ENCODE results near the gene OR2T29.
"Not testable (repeated sequence)": the region's sequence is repeated elsewhere in the genome, so short reads cannot be mapped to it uniquely, and the experiment has no call there.

Gene OR2T29
- 0 reads per million in 2 donors for total RNA-seq

GRCh38 chr1:248562672-248563071 is at the start of gene OR2T29:
Gene OR2T29, minus strand, starts transcription at chr1:248562772. Its CDS starts 3,281 bp downstream, at chr1:248559491.
- not testable (repeated sequence) for DNase-seq

- no peak for DNase-seq
Measured at GRCh38 chr1:248611883-248612414, 49.4 kb upstream of the OR2T29 start.

- DNase-seq: no peak
Measured at GRCh38 chr1:248610301-248610700, 47.7 kb upstream of the OR2T29 start.

- DNase-seq: no peak
Measured at GRCh38 chr1:248599396-248599795, 36.8 kb upstream of the OR2T29 start.

- DNase-seq: no peak
Measured at GRCh38 chr1:248597589-248597988, 35.0 kb upstream of the OR2T29 start, which contains the start of gene OR2T10. Gene OR2T10, minus strand, starts transcription at chr1:248597700. Its CDS starts 3,932 bp downstream, at chr1:248593768.

GRCh38 chr1:248596615-248597014 is 34.0 kb upstream of the OR2T29 start:
- no peak for DNase-seq

GRCh38 chr1:248593226-248593625 is 30.7 kb upstream of the OR2T29 start:
- no peak for DNase-seq

- DNase-seq: no peak
Measured at GRCh38 chr1:248592655-248593054, 30.1 kb upstream of the OR2T29 start.

GRCh38 chr1:248590055-248590454 is 27.5 kb upstream of the OR2T29 start:
- DNase-seq: no peak

GRCh38 chr1:248589334-248589733 is 26.8 kb upstream of the OR2T29 start:
- no peak for DNase-seq

- no peak for DNase-seq
Measured at GRCh38 chr1:248585266-248585665, 22.7 kb upstream of the OR2T29 start.

- DNase-seq: no peak
Measured at GRCh38 chr1:248576260-248576980, 13.8 kb upstream of the OR2T29 start.

- not testable (repeated sequence) for DNase-seq
Measured at GRCh38 chr1:248574657-248575056, 12.1 kb upstream of the OR2T29 start, which contains the start of gene OR2T34. Gene OR2T34, minus strand, starts transcription at chr1:248574757. Its CDS starts 0 bp downstream, at chr1:248574757.

- DNase-seq: not testable (repeated sequence)
Measured at GRCh38 chr1:248573856-248574255, 11.3 kb upstream of the OR2T29 start.

- not testable (repeated sequence) for DNase-seq
Measured at GRCh38 chr1:248572049-248572448, 9.5 kb upstream of the OR2T29 start.

GRCh38 chr1:248570811-248571210 is 8.2 kb upstream of the OR2T29 start:
- DNase-seq: not testable (repeated sequence)

GRCh38 chr1:248569049-248569448 is 6.5 kb upstream of the OR2T29 start:
- not testable (repeated sequence) for DNase-seq

- DNase-seq: not testable (repeated sequence)
Measured at GRCh38 chr1:248565530-248566373, 3.2 kb upstream of the OR2T29 start.

GRCh38 chr1:248551027-248551426 is 11.5 kb downstream of the OR2T29 start:
- not testable (repeated sequence) for DNase-seq

GRCh38 chr1:248547383-248547782 is 15.2 kb downstream of the OR2T29 start:
- DNase-seq: not testable (repeated sequence)

- DNase-seq: not testable (repeated sequence)
Measured at GRCh38 chr1:248537449-248537848, 25.1 kb downstream of the OR2T29 start.

GRCh38 chr1:248521856-248522255 is 40.7 kb downstream of the OR2T29 start:
- no peak for DNase-seq

GRCh38 chr1:248510217-248510616 is 52.4 kb downstream of the OR2T29 start:
- not testable (repeated sequence) for DNase-seq

Measured in T-helper 9 cell (primary cell).